IPS-15b (cell line): ENCODE results near the gene NPEPL1.

Experiments
- H3K27me3 ChIP-seq: one replicate; pipeline ENCODE4 v1.6.1; 2013; ENCODE audit warnings: low read length; ENCODE audit not compliant: control insufficient read depth, insufficient read depth
- H3K36me3 ChIP-seq: one replicate; pipeline ENCODE4 v1.6.1; 2013; ENCODE audit warnings: low read length; ENCODE audit not compliant: control insufficient read depth, insufficient read depth
- H3K4me1 ChIP-seq: one replicate; pipeline ENCODE4 v1.6.1; 2013; ENCODE audit warnings: mild to moderate bottlenecking, low read length; ENCODE audit not compliant: control insufficient read depth, insufficient read depth
- H3K4me3 ChIP-seq: one replicate; pipeline ENCODE4 v1.5.1; 2013; ENCODE audit warnings: low read depth, low read length
- H3K9ac ChIP-seq: one replicate; pipeline ENCODE4 v1.6.1; 2013; ENCODE audit warnings: low read depth, mild to moderate bottlenecking, low read length
- H3K9me3 ChIP-seq: one replicate; pipeline ENCODE4 v1.6.1; 2013; ENCODE audit warnings: mild to moderate bottlenecking, low read length; ENCODE audit not compliant: control insufficient read depth, insufficient read depth

Gene NPEPL1

DNA sequence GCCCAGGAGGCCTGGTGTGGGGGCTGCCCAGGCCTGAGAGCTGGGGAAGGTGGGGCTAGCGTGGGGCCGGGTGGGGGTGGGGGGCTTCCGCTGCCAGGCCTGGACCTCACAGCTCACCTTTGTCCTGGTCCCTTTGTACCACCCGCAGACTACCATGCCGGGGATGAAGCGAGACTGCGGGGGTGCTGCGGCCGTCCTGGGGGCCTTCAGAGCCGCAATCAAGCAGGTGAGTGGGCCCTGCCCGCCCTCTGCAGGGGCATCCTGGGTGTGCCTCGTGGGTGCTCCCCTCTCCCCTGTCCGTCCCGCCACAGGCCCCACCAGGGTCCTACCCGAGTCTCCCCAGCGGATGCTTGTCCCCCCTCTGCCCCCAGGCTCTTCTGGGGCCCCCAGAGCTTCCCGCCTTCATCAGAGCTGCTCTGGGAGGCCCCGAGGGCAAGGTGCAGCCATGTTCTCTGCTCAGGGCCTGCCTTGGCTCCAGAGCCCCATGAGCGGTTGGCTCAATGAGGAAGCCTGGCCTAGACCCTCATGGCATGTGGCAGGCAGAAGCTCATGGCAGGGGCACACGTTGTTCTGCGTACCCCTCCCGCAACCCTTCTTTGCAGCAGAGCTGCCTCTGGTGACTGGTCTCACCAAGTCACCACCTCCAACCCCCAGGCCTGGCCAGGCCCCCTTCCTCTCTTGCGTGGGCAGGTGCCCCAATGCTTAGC, 14.5 kb downstream of the NPEPL1 start:
- H3K4me1 ChIP-seq: no peaks in the 10 kb centered on the region
- peaks cover 26% of the 10 kb centered on the region for H3K36me3 ChIP-seq
- no peaks in the 10 kb centered on the region for H3K27me3 ChIP-seq
- H3K9ac ChIP-seq: no peak overlapping the region
- no peak overlapping the region for H3K4me3 ChIP-seq
- H3K9me3 ChIP-seq: no peaks in the 10 kb centered on the region

DNA sequence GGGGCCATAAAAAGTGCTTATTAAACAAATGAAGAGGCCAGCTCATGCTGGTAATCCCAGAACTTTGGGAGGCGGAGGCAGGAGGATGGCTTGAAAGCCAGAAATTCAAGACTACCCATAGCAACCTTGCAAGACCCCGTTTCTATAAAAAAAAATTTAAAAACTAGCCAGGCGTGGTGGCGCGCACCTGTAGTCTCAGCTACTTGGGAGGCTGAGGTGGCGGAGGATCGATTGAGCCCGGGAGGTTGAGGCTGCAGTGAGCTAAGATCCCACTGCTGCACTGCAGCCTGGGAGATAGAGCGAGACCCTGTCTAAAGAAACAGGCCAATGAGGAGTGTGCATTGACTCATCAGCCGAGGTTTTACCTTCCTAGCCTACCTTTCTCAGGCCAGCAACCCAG, 15.2 kb downstream of the NPEPL1 start:
- Histone ChIP-seq H3K36me3 (peaks cover 22% of the 10 kb centered on the region), H3K9ac (no peak overlapping the region), H3K9me3 (no peaks in the 10 kb centered on the region), H3K4me1 (no peaks in the 10 kb centered on the region), H3K27me3 (no peaks in the 10 kb centered on the region), H3K4me3 (no peak overlapping the region)

DNA sequence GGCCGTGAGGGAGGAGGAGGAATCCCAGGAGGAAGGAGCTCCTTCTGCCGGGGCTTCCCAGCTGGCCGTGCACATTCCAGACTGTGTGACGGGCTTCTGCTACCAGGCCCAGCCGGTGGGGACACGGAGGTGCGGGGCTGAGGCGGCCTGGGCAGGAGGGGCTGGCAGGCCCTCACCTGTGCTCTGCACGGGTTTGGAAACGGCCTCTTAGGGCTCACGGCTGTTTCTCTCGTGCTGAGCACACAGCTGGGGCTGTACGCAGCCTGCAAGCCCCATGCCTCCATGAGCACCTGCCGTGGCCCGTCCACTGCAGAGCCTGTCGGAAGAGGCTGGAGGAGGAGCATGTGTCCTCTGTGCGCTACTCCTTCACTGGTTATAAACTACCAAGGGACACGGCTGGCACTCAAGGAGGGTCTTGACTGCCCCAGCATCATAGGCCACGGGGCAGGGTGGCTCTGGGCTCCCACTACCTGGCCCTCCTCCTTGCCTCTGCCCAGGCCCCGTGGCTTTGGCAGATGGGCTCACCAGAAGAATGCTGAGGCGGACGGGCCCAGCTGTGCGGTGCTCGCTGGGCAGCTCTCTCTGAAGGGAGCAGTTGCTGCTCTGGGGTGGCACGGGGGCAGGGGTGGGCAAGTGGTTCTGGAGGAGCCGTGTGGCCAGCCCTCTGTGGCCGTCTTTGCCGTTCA, 15.8 kb downstream of the NPEPL1 start:
- Histone ChIP-seq H3K4me1 (no peaks in the 10 kb centered on the region), H3K4me3 (no peak overlapping the region), H3K9ac (peak overlapping the region; percentile 26), H3K36me3 (peaks cover 18% of the 10 kb centered on the region), H3K27me3 (no peaks in the 10 kb centered on the region), H3K9me3 (no peaks in the 10 kb centered on the region)

DNA sequence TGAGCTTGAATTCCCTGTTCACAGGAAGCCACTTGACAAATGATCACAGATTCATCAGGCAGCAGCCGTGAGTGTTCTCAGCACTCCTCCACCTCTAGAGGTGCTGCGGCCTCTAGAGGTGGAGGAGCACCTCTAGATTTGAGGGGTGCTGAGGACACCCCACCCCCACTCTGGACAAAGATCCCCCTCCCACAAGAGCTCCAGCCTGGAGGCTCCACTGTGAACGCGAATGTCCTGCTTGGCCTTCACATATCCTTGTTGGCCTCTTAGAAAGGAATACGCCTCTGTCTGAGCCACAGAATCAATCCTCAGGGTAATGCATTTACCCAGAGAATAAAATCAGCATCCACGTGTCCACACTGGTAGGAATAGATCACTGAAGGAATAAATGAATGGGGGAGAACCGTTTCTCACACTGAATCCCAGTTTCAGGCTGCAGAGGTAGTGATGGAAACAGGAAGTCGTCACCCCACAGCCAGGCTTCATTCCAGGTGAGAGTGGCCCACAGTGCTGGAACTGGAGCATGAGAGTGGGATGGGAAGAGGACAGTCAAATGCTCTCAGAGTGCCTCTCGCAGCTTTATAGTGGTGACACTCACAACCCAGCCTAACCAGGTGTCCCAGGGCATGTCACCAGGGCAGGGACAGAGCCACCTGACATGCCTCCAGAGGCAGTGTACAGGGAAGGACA, 16.6 kb downstream of the NPEPL1 start:
- Histone ChIP-seq H3K36me3 (peaks cover 13% of the 10 kb centered on the region), H3K4me1 (no peaks in the 10 kb centered on the region), H3K9ac (no peak overlapping the region), H3K27me3 (no peaks in the 10 kb centered on the region), H3K4me3 (no peak overlapping the region), H3K9me3 (no peaks in the 10 kb centered on the region)

DNA sequence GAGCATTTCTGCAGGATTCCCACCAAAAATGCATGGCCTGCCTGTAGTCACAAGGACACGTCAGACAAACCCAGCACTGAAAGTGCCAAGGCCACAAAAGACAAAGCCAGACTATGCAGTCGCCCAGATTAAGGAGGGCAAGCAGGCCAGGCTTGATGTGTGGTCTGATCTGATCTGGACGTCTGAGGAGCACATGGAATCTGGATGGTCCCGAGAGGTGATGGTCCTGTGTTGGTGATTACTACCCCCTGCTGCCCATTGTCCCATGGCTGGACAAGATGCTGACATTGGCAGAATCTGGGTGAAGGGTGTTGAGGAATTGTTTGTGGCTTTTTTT, 17.1 kb downstream of the NPEPL1 start:
- no peak overlapping the region for H3K9ac ChIP-seq
- H3K4me3 ChIP-seq: no peak overlapping the region
- peaks cover 14% of the 10 kb centered on the region for H3K36me3 ChIP-seq
- no peaks in the 10 kb centered on the region for H3K9me3 ChIP-seq
- no peaks in the 10 kb centered on the region for H3K4me1 ChIP-seq
- no peaks in the 10 kb centered on the region for H3K27me3 ChIP-seq

DNA sequence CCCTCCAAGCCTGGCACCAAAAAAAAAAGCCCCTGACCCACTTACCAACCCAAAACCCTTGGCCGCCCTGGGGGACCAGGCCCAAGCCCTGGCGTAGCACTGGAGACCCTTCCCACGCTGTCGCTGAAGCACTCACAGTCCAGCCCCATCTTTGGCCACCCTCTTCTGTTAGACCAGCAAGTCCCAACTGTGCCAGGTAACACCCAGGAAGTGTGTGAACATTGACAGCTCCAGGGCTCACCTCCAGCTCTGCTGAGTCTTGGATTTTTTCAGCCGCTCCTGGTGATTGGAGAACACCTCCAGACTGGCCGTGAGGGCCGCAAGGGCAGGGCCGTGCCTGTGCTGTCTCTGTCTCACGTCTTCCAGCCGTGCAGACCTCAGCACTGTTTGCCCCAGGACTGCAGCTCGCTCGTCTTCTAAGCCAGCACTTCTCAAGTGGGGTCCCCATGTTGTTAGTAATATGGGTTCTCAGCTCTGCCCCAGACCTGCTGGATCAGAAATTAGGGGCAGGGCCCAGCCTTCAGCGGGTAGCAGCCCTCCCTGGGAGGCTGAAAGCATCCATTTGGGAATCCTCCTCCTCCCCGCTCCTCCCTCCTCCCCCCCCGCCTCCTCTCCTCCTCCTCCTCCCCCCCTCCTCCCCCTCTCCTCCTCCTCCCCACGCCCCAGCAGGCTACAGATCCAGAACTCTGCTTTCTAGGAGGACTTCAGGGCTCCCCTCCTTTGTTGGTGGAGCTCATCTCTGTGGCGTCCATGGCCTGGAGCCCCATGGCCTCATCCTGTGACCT, 18.1 kb downstream of the NPEPL1 start:
- H3K4me1 ChIP-seq: no peaks in the 10 kb centered on the region
- no peak overlapping the region for H3K4me3 ChIP-seq
- H3K36me3 ChIP-seq: peaks cover 14% of the 10 kb centered on the region
- H3K27me3 ChIP-seq: no peaks in the 10 kb centered on the region
- no peak overlapping the region for H3K9ac ChIP-seq
- no peaks in the 10 kb centered on the region for H3K9me3 ChIP-seq

DNA sequence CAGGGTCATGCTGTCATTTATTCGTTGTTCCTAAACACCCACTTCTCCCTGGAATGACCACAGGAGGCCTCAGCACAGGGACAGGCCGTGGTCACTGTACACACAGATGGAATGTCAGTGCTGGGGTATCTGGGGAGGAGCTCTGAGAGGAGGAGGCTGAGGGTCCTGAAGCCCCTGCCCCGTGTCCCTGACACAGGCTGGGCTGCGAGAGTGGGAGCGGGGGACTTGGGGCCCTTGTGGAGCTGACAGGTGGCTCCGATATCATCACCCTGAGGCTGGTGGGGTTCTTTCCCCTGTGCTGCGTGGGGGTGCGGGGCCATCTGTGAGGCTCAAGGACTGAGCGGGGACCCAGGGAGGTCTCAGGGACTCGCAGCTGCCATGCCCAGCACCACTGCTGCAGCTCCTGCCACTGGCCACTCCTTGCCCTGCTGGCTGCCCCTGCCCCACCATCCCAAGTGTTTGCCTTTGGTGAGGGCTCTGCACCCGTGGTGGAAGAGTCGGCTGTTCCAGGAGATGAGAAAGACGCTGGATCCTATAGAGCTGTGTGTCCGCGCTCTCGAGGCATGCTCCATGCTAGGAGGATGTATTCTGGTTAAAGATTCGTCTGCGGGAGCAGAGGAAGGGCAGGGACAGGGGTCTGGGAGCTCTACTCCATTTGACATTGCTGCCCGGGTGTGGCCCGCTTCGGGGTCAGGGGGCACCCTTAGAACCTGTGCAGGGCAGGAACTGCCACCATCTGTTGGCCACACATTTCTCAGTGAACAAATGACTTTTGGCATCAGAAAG, 18.9 kb downstream of the NPEPL1 start:
- no peak overlapping the region for H3K4me3 ChIP-seq
- H3K9ac ChIP-seq: no peak overlapping the region
- no peaks in the 10 kb centered on the region for H3K4me1 ChIP-seq
- peaks cover 10% of the 10 kb centered on the region for H3K36me3 ChIP-seq
- H3K9me3 ChIP-seq: no peaks in the 10 kb centered on the region
- no peaks in the 10 kb centered on the region for H3K27me3 ChIP-seq

DNA sequence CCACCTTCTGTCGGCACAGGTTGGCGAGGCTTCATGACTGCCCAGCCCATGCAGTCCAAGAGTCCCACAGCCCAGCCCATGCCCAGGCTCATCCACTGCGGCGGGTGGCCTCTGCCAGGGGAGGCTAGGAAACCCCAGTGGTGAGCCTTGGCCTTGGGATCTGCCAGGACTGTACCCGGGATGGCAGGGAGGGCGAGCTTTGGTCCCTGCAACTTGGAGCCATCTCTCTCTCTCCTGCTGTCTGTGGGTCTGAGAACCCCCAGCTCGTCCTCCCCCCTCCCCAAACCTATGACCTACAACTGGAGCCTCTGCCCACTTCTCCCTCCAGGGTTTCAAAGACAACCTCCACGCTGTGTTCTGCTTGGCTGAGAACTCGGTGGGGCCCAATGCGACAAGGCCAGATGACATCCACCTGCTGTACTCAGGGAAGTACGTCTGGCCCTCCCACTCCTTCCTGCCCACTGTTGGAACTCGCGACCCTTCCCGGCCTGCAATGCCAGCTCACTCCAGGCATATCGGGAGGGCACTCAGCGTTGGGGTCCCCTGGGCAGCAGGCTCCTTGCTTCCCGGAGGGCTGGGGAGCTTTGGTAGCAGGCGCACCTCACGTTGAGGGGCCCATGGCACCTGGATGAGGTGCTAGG, 19.7 kb downstream of the NPEPL1 start:
- Histone ChIP-seq H3K9ac (no peak overlapping the region), H3K4me3 (no peak overlapping the region), H3K9me3 (no peaks in the 10 kb centered on the region), H3K36me3 (peaks cover 8% of the 10 kb centered on the region), H3K4me1 (no peaks in the 10 kb centered on the region), H3K27me3 (no peaks in the 10 kb centered on the region)

DNA sequence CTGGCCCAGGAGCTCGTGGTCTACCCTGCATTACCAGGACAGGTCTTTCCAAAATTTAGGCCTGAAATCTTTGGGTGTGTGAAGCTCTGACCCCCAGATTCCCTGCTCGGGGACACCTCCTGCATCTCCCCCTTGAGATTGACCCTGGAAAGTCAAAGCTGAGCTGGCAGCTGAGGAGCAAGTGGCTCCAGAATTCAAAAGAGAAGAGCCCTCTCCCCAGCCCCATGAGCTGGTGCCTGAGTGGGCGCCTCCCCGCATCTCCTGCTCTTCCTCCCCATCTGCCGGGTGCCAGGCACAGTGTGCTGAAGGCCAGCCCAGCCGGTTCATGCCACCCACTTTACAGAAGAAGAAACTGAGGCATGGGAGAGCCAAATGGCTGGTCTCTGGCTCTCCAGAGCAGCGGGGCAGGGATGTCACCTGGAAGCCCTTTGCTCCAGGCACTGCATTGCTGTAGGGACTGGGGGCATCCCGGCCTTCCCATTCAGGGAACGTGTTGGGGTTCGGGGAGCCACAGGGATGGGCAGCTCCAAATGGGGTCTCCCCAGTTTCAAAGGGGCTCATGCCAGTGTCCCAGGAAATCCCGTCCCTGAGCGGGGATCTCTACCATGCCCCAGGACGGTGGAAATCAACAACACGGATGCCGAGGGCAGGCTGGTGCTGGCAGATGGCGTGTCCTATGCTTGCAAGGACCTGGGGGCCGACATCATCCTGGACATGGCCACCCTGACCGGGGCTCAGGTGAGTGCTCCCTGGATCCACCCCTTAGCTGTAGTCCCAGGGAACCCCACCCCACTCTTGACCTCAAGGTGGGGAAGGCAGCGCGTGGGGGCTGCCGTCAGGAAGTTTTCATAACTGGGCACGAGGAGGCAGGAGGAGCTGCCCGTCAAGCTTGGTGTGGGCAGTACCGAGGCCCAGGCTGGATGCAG, 20.5 kb downstream of the NPEPL1 start:
- H3K27me3 ChIP-seq: no peaks in the 10 kb centered on the region
- H3K9ac ChIP-seq: no peak overlapping the region
- peaks cover 11% of the 10 kb centered on the region for H3K36me3 ChIP-seq
- no peaks in the 10 kb centered on the region for H3K9me3 ChIP-seq
- no peaks in the 10 kb centered on the region for H3K4me1 ChIP-seq
- H3K4me3 ChIP-seq: no peak overlapping the region

DNA sequence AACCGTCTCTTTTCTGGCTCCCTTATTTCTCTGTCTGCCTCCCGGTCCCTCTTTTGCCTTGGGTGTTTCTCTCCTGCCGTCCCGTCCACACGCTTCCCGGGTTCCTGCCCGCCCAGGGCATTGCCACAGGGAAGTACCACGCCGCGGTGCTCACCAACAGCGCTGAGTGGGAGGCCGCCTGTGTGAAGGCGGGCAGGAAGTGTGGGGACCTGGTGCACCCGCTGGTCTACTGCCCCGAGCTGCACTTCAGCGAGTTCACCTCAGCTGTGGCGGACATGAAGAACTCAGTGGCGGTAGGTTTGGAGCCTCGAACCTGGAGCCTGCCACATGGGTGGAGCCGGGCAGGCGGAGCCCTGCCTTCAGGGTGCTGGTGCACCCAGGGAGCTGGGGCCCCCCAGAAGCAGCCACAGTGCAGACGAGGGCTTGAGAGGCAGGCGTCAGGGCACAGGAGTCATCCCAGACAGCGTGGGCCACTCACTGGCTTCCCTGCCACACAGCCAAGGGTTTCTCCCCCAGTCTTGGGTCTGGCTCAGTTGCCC, 21.3 kb downstream of the NPEPL1 start:
- H3K36me3 ChIP-seq: peaks cover 11% of the 10 kb centered on the region
- no peak overlapping the region for H3K4me3 ChIP-seq
- H3K9me3 ChIP-seq: no peaks in the 10 kb centered on the region
- no peaks in the 10 kb centered on the region for H3K27me3 ChIP-seq
- no peaks in the 10 kb centered on the region for H3K4me1 ChIP-seq
- H3K9ac ChIP-seq: no peak overlapping the region
